HG03521 (cell line): ENCODE results near the gene COL27A1.

Source experiments
- ATAC-seq: cut with Tn5 transposase; IDR thresholded peaks from one replicate; pipeline ENCODE4 v1.9.1; 2021; ENCODE audit warnings: mild to moderate bottlenecking, moderate library complexity; ENCODE audit not compliant: unreplicated experiment

The COL27A1 gene

DNA sequence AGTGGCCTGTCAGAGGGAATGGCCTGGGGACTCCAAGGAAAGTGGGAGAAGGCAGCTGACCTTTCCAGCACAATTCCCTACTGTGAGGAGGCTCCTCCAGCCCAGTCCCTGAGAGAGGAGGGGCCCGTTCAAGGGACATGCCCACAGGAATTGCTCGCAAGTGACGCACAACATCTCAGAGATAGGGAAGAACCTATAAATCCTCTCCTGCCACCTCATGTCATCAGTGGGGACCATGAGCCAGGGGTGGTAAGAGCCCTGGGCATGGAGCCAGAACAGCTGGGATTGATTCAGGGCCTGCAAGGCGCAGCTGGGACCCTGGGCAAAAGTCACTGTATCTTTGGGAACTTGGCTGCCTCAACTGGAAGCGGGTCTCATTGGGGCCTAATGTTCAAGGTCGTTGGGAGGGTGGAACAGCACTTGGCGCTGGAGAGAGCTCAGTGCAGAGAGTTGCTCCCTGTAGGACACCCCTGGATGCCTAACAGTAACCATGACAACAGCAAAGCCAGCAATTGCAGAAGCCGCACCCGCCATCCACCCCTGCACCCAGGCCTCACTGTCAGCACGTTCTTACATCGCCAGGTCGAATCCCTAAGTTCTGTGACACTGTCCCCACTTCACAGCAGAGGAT is 126.3 kb downstream of the COL27A1 start:
- ATAC-seq = no peak

DNA sequence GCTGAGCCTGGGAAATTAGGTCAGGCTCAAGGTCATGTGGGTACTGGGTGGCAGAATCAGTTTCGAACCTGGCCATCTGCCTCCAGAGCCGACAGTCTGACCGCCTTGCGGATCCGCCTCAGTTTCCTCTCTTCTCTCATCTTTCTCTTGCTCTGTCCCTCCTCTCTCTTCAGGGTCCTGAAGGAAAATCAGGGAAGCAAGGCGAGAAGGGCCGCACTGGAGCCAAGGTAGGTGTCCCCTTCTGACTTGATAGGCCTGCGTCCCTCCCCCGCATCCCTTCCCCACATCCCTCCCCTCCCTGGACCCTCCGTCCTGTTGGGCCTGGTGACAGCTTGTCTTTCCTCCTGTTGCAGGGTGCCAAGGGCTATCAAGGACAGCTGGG is 126.8 kb downstream of the COL27A1 start:
- ATAC-seq = no peak

DNA sequence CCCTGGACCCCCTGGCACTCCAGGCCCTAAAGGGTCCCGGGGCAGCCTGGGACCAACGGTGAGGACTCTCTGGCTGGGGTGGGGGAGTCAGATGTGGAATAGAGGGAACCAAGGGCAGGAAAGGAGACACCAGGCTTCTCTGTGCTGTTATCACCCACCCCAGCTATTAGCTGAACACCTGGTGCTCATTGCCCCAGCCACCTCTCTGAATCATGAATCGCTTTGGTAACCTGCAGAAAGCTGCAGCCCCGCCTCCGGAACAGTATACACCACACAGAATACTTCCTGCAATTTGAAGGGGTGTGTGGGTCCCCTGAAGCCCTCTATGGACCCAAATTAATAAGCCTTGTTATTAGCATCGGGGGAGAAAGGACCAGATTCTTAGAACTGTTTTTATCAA is 127.2 kb downstream of the COL27A1 start:
- no peak for ATAC-seq

DNA sequence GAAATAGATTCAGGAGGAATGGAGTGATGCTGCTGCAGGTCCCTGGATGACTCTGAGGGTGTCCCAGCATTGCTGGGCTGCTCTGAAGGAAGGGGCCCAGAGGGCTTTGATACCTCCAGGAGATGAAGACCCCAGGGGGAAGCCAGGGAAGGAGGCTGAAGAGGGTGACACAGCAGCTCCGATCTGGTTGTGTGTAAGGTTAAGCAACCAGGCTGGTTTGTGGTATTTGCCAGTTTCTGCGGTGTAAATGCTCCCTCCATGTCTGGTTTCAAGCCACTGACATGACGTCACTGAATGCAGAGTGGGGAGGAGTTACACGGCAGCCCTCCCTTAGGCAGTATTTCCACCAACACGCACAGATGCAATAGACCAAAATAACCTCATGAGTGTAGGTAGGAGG is 127.6 kb downstream of the COL27A1 start:
- ATAC-seq = no peak

DNA sequence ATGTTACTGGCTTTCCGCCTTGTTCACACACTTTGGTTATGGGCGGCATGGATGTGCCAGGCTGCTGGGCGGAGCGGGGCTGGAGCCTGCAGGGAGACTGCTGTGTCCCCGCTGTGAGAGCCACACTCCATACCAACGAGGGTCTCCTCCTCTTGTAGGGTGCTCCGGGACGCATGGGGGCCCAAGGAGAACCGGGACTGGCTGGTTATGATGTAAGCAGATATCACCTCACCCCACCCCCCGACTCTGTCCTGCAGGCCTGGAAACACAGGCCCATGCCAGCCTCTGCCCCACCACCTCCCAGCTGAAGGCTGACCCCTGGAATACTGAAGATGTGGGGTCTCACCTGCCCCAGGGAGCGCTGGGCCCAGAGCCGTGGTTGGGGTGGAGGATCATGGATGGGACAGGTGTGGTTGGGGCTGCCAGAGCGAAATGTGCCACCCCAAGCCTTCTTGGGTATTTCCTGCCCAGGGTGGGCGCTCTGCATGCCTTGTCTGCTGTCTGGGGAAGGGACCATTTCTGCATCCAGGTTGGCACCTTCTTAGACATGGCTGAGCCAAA is 128.3 kb downstream of the COL27A1 start:
- no peak for ATAC-seq

DNA sequence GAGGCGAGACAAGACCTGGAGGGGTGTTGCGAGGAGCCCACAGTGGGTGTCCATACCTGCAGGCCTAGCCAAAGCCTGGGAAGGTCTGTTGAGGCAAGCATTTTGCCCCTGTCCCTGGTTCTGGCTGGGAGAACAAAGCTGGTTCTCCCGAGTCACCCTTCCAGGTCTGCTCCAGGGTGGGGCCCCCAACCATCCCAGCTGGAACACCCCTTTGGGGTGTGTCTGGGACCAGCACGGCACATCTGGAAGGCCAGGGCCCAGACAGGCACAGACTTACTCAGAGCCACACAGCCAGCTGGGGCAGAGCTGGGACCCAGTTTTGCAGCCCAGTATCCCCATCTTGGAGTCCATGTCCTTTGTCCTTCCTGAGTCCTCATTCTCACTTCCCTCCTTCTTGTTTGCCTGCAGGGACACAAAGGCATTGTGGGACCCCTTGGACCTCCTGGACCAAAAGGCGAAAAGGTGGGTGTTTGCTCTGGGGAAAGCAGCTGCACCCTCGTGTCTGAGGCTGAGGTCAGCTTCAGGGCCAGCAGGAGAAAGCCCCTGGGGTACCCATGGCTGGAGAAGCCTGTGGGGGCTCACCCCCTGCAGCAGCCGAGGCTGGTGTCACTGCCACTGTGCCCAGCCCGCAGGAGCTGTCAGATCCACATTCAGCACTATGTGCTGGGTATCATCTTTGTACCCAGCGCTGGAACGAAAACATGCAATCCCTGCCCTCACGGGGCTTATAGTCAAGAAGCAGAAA is 129.2 kb downstream of the COL27A1 start:
- no peak for ATAC-seq

DNA sequence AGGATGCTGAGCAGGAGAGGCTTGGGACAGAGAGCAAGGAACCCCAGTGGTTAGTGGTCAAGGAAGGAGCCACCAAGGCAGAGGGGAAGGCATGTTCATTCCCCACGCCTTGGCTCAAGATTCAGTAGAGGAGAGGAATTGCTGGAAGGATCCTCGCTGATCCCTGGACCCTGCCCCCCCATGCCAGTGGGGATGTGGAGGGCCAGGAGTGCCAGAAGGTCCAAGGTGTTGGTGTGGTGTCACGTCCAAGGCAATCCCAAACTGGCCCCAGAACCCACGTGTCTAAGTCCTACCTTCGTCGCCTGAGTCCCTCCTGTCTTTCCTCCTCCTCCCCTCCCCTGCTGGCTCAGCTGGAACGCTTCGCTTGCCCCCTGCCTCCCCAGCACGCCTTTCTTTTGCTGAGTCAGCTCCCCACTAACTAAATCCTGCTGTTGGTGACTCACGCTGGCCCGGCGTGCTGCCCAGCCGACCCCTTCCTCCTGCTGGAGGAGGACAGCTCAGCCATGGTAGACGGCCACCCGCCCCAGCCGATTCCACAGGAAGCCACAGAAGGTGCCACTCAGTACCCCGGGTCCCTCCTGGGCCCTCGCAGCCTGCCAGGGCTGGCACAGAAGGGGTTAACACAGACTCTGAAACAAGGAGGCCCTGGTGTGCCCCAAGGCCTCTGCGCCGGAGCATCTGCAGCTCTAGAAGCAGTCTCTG is 130.0 kb downstream of the COL27A1 start:
- ATAC-seq = no peak

DNA sequence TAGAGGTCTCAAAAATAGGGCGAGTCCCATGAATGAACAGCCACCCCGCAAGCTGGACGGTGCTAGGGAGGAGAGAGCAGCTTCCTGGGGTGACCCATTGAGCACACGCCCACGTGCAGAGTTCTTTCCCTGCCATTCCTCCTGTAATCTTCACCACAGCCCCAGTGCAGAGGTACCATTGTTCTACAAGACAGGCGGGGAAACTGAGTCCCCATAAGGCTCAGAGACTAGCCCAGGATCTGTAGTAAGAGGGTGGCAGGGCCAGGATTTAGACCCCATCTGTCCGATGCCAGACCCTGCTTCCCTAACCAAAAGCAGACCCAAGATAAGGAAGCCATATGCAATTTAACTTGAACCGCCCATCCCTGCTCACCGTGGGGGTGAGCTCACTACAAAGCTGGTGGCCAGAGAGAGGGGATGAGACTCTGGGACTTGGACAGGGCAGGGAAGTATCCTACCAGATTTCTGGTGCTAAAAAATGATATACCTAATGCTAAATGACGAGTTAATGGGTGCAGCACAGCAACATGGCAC is 130.9 kb downstream of the COL27A1 start:
- no peak for ATAC-seq

DNA sequence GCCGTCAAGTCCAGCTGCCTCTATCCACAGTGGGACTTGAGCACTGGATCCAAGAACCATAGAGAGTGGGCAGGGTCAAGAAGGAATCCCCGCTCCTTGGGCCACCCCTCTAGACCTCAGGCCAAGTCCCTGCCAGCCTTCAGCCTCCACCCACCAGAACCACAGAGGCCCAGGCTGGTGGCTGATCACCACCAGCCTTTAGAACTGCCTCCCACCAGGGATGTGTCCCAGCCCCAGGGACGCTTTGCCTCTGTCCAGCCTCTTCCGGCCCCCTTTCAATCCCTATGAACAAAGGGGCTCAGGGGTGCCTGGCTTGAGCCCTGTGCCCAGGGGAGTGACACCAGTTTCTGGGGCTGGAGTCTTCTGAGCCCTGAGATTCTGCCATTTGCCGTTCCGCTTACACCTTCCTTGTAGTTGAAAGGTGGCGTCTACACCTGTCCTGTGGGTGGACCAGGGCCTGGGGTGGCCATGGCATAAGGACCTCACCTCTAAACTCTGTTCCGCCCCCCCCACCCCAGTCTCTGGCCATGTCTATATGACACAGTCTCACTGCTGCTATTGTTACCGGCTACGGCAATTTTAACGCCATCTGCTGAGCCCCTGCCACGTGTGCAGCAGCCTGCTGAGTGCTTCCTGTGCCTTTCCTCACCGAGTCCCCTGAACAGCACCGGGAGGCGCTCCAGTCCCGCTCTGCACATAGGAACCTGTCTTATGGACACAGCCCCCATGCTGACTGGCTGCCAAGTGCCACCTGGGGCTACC is 131.8 kb downstream of the COL27A1 start:
- ATAC-seq = no peak

DNA sequence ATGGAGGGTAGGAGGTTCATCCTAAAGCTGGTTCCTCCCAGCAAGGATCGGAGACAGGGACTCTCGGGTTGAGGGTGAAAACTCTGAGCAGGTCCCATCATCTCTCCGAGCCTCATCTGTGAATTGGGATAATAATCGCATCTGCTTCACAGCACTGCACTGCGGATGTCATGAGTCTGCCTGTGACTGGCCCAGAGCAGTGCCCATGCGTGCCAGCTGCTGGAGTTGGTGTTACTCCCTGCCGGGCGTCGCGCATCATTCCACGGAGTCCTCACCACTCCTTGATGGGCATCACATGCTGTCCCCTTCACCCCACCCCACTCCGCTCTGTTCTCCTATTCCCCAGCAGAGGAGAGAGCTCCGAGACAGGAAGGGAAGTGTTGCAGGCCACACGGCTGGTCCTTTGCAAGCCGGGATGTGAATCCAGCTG is 132.4 kb downstream of the COL27A1 start:
- ATAC-seq = no peak

DNA sequence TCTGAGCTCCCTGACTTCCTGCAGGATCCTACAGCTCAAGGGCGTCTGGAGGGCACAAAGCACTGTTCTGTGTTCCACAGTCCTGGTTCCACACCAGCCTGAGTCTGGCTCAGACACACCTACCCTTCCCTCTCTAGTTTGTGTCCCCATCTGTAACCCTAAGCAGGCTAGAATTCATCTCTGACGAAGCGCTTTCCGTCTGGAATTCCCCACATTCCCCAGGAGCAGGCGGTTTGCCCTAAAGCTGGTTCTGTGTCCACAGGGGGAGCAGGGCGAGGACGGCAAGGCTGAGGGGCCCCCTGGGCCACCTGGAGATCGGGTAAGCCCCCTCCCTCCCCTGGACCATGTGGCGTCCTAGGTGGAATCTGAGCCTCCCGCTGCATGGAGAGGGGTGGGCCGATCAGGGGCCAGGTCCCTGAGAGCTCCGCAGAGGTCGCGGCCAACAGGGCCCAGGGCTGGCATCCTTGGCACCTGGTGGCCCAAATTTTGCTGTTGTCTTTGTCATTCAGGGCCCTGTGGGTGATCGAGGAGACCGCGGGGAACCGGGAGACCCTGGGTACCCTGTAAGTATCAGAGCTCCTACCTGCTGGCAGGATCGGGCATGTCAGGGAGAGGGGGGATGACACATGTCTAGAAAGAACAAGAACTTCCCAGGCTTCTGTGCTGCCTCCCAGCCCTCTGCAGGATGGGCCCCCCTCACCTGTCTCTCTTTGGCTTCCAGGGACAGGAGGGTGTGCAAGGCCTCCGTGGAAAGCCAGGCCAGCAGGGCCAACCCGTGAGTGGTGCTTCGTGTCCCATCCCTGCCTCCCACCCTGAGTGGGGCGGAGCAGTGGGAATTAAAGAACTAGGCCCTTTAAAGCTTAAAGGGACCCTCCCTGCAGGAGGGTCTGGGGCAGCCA is 133.1 kb downstream of the COL27A1 start:
- no peak for ATAC-seq

DNA sequence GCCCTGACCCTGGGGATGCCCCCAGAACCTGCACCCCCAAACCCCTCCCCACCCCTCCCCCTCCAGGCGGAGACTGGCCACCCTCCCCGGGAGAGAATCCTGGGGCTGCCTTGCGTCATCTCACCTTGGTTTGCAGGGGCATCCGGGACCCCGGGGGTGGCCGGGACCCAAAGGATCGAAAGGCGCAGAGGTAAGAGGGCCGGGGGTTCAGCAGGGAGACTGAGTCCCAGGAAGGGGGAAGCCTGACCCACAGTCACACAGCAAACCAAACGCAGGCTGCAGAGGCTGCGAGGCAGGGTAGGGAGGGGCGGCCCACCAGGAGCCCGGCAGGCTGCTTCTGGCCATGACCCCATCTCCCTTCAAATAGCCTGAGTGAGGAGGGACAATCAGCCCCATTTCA is 133.8 kb downstream of the COL27A1 start:
- ATAC-seq = no peak

DNA sequence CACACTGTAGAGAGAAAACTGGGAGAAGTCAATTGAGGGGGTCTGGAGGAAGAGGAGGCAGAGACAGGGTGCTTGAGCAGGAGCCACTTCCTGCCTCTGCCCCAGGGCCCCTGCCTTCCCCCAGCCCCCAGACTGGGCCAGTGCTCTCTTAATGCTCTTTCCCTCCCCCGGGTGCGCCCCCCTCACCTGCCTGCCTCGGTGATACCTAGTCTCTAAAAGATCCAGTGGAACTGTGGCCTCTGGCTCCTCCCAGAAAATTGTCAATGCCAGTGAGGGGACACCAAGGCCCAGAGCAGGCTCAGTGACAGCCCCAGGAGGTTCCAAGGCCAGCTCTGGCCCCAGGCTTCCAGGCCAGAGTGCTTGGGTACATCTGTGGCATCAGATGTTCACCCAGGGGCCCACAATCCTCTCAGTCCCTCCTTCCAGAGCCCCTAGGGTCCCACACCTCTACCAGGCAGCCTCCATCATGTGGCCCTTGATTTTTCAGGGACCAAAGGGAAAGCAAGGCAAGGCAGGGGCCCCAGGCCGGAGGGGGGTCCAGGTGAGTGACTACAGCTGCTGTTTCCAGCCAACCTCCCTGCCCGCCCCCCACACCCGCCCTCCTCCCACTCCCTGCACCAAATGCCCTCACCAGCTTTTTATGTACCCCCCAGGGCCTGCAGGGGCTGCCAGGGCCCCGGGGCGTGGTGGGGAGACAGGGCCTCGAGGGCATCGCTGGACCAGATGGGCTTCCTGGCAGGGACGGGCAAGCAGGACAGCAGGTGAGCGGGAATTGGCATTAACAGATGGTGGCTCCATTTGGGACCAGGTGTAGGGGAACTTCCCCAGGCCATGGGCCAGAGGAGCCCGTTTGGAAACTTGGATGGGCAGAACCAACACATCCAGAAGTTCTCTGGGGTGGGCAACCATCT is 134.5 kb downstream of the COL27A1 start:
- no peak for ATAC-seq

DNA sequence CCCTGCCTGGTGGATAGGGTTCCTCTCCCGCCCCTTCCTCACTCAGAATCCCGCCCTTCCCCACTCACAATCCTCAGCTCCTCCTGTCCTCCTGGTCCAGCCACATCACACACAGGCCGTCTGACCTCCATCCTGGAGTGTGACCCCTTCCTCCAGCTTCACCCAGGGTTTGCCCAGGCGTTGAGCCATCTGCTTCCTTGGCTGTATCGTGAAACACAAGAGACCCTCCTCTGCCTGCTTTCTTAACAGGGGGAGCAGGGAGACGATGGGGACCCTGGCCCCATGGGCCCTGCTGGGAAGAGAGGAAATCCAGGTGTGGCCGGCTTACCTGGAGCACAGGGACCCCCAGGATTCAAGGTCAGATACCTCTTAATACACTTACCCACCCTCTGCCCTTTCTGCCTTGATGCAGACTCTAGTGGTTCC is 135.2 kb downstream of the COL27A1 start:
- ATAC-seq = no peak

DNA sequence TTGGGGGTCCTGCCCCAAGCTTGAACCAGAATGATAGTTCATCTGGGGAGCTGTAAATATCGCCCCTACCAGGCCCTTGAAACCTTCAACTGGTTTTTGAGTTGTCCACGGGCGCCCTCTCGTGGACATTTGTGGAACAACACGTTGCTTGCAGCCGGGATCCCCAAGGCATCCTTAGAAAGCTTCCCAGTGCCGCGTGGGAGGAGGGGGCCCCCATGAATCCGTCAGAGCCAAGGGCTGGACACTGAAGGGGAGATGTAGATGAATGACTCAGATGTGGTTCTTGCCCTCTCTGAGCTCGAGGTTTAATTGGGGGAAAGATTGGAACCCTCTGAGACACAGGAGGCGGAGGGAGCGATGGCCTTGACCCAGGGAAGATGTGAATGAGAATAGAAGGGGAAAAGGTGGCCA is 135.7 kb downstream of the COL27A1 start:
- no peak for ATAC-seq

DNA sequence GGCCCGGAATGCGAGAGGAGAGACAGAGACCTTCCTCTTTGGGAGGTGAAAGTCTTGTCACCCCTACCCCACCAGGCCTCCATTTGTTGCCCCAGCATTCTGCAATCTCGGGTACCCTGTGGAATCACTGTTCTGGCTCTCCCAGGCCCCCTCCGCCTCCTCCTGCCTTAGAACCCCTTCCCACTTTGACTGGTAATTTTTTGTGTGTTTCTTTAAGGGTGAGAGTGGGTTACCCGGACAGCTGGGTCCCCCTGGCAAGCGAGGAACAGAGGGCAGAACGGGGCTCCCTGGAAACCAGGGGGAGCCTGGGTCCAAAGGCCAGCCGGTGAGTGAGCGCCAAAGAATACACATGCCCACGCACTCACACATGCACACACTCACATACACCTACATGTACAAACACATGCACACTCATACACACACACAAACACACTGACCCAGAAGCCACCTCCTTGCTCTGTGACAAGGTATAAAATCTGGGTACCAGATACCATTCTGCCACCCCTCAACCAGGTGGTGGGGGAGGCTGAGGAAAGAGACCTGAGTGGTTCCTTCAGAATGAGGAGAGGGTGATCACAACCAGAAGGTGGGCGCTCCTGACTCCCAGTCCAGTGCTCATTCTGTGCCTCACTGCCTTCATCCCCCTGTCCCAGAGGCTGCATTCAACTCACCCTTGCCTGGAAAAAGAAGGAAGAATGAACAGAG is 136.7 kb downstream of the COL27A1 start:
- ATAC-seq = no peak

DNA sequence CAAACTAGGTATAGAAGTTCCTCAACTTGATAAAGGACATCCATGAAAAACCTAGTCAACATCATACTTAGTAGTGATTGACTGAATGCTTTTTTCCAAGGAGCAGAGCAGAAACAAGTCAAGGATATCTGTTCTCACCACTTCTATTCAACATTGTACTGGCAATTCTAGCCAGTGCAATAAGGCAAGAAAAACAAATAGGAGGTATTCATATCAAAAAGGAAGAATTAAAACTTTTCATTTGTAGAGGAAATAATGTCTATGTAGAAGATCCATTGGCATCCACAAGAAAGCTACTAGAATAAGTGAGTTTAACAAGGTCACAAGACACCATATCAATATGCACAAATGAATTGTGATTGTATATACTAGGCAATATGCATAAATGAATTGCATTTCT is 139.3 kb downstream of the COL27A1 start:
- ATAC-seq = no peak

DNA sequence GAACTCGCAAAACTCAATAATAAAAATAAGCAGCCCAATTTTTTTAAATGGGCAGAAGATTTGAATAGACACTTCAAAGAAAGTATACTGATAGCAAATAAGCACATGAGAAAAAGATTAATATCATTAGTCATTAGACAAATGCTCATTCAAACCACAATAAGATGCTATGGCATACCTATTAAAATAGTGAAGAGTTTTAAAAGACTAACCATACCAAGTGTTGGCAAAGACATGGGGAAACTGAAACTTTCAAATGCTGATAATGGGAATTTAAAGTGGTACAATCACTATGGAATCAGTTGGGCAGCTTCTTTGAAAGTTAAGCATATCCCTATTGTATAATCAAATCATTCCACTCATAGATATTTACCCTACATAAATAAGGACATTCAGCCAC is 141.0 kb downstream of the COL27A1 start:
- ATAC-seq = no peak
